ENCODE data around the gene TMEM86B.

Gene TMEM86B

GRCh38 chr19:55256562-55257460, 28.2 kb upstream of the TMEM86B start:
- Histone ChIP-seq H3K4me1 (peaks cover 0 to 52% (median 44%) of the 10 kb centered on the region in 4 donors), H3K27me3 (no peaks in the 10 kb centered on the region), H3K27ac (peak overlapping the region in 1 of 2 donors; percentile 85), H3K4me3 (peak overlapping the region; percentile 91 to 97), H3K36me3 (peaks cover 0 to 9% (median 0%) of the 10 kb centered on the region in 3 donors), H3K9me3 (no peaks in the 10 kb centered on the region)
- DNase-seq = no peak
- intact Hi-C loops (cut with DNase I; ENCODE audit: low total_unique reads) = no loop called here
- no peak for TF ChIP-seq CTCF (IDR thresholded peaks at IDR 0.05)

GRCh38 chr19:55255618-55256423, 27.3 kb upstream of the TMEM86B start:
- no peaks in the 10 kb centered on the region for H3K9me3 ChIP-seq
- H3K4me1 ChIP-seq = peaks cover 0 to 54% (median 44%) of the 10 kb centered on the region in 4 donors
- peaks cover 0 to 13% (median 0%) of the 10 kb centered on the region in 3 donors for H3K36me3 ChIP-seq
- no peak for DNase-seq
- no peak for TF ChIP-seq CTCF (IDR thresholded peaks at IDR 0.05)
- intact Hi-C loops (cut with DNase I; ENCODE audit: low total_unique reads) = no loop called here
- no peak overlapping the region for H3K4me3 ChIP-seq
- H3K27ac ChIP-seq = no peak overlapping the region
- H3K27me3 ChIP-seq = no peaks in the 10 kb centered on the region

- peaks cover 0 to 54% (median 40%) of the 10 kb centered on the region in 4 donors for H3K4me1 ChIP-seq
- H3K9me3 ChIP-seq = no peaks in the 10 kb centered on the region
- peak overlapping the region; percentile 12 to 26 for H3K4me3 ChIP-seq
Observed at GRCh38 chr19:55254625-55254977, 26.0 kb upstream of the TMEM86B start.

DNA sequence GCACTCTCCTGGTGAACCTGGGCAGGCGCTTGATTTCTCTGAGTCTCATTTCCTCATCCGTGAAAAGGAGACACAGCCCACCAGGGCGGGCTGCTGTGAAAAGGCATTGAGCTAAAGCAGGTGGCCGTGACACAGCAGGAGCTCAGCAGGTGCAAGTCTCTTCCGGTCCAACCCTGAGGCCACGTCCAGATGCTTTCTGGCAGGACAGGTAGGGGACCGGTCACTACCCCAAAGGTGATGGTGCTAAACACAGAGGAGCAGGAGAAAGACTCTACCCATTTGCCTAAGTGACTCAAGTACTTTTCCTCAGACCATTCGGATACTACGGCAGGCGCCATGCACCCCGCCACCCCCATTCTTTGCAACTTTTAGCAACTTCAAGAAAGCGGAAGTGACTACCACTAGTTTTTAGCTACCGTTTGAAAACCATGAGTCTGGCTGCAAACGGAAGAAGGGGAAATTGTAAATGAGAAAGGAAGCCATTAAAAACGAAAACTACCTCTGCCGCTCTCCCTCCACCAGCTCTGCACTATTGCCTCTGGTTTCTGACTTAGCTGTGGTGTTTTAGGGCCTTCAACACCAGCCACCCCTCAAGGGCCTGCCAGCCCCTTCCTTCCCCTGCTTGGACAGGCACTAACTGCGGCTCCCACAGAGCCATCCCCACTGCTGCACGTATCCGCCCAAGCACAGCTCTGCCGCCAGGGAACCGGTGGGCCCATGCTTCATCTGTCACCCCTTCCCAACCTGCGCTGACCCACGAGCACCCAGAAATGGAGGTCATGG, 25.5 kb upstream of the TMEM86B start:
- Histone ChIP-seq H3K27me3 (no peaks in the 10 kb centered on the region), H3K4me1 (peaks cover 0 to 56% (median 38%) of the 10 kb centered on the region in 4 donors), H3K9me3 (no peaks in the 10 kb centered on the region), H3K27ac (no peak overlapping the region), H3K4me3 (peak overlapping the region; percentile 12 to 26), H3K36me3 (peaks cover 0 to 22% (median 0%) of the 10 kb centered on the region in 3 donors)
- no peak for TF ChIP-seq CTCF (IDR thresholded peaks at IDR 0.05)
- DNase-seq = no peak
- intact Hi-C loops (cut with DNase I; ENCODE audit: low total_unique reads) = no loop called here

More at GRCh38 chr19:55254625-55254977, 26.0 kb upstream of the TMEM86B start:
- TF ChIP-seq CTCF (IDR thresholded peaks at IDR 0.05) = no peak
- H3K27me3 ChIP-seq = no peaks in the 10 kb centered on the region
- H3K36me3 ChIP-seq = peaks cover 0 to 20% (median 0%) of the 10 kb centered on the region in 3 donors
- intact Hi-C loops (cut with DNase I; ENCODE audit: low total_unique reads) = no loop called here
- no peak for DNase-seq
- no peak overlapping the region for H3K27ac ChIP-seq

Measured in tibial artery (tissue), 4 donors.